Endothelial cell of umbilical vein (primary cell): ENCODE measurements around the gene DDX23. TPM values are rescaled to one million over a fixed set of nuclear protein-coding genes. Genes with fewer than 3 reads are reported as not detected.

Experiments
- BruUV-seq: library from RNA; stranded (reverse); fragments of 400-500 nt; replicated peaks from 2 replicates; lab custom pipeline; 2021; lab: Mats Ljungman, UMichigan
- CTCF ChIA-PET: fragments of 300-600, 350-600 bp; sonication (Branson Sonifier 250); formaldehyde crosslinking; loops from one replicate; lab custom pipeline; 2021; ENCODE audit warnings: antibody characterized with exemption, inconsistent platforms; lab: Charles Lee
- POLR2A ChIA-PET: fragments of 300-600, 350-600 bp; sonication (Branson Sonifier 250); formaldehyde crosslinking; loops from one replicate; lab custom pipeline; 2021; ENCODE audit warnings: antibody characterized with exemption, inconsistent platforms; lab: Charles Lee
- DNase-seq: peaks from one replicate; pipeline ENCODE4 v3.0.0-alpha.2; 2011; ENCODE audit warnings: low read depth, low spot score
- FAIRE-seq: peaks from 2 replicates; lab custom pipeline; 2011; peaks lifted over from hg19 to GRCh38; lab: Jason Lieb, UNC
- H2AFZ ChIP-seq: 2 replicates; pipeline ENCODE4 v1.6.0; 2012; ENCODE audit warnings: low read depth, low read length, control low read depth, inconsistent platforms
- H3K27ac ChIP-seq: 2 replicates; pipeline ENCODE4 v1.5.1; 2011; ENCODE audit warnings: low read depth, mild to moderate bottlenecking, control low read depth, low read length, moderate library complexity; ENCODE audit not compliant: insufficient read depth
- H3K27me3 ChIP-seq, 2 experiments: 2 replicates each; pipeline versions ENCODE4 v1.6.0 to v1.6.1; 2011; ENCODE audit warnings: low read length in 2 of 2, mixed read lengths in 1 of 2; ENCODE audit not compliant: control insufficient read depth in 2 of 2, insufficient read depth in 2 of 2
- H3K36me3 ChIP-seq, 2 experiments: 2 replicates in 1 of 2; 3 replicates in 1 of 2; pipeline ENCODE4 v1.5.1; 2011; ENCODE audit warnings: low read length in 2 of 2, mild to moderate bottlenecking in 1 of 2, moderate library complexity in 1 of 2; ENCODE audit not compliant: control insufficient read depth in 2 of 2, insufficient read depth in 2 of 2; ENCODE audit errors: extremely low read depth in 1 of 2
- H3K4me1 ChIP-seq: 3 replicates; pipeline ENCODE4 v1.5.1; 2011; ENCODE audit warnings: mild to moderate bottlenecking, low read length; ENCODE audit not compliant: control insufficient read depth, insufficient read depth; ENCODE audit errors: extremely low read depth
- H3K4me2 ChIP-seq: 2 replicates; pipeline ENCODE4 v1.6.1; 2011; ENCODE audit warnings: low read length, control low read depth, mixed read lengths; ENCODE audit not compliant: insufficient read depth
- H3K4me3 ChIP-seq, 3 experiments: fragments of 200-600 bp in 1 of 3; sonication (generic), shearing (Covaris generic) in 1 of 3; replicated peaks in 1 of 3; 2 replicates each; pipeline ENCODE4 v1.5.1; 2011 to 2016; ENCODE audit warnings: control low read depth in 3 of 3, low read length in 3 of 3, mild to moderate bottlenecking in 2 of 3, inconsistent platforms in 1 of 3, low read depth in 1 of 3, moderate library complexity in 1 of 3; ENCODE audit not compliant: insufficient read depth in 1 of 3
- H3K79me2 ChIP-seq: 2 replicates; pipeline ENCODE4 v1.6.0; 2012; ENCODE audit warnings: low read length, inconsistent platforms; ENCODE audit not compliant: control insufficient read depth, insufficient read depth
- H3K9ac ChIP-seq: replicated peaks from 2 replicates; pipeline ENCODE3; 2011; ENCODE audit warnings: low read length, control low read depth; ENCODE audit not compliant: insufficient read depth; ENCODE audit errors: extremely low read depth
- H3K9me1 ChIP-seq: replicated peaks from 3 replicates; pipeline ENCODE4 v1.6.0; 2011; ENCODE audit warnings: mild to moderate bottlenecking, low read length; ENCODE audit not compliant: control insufficient read depth, insufficient read depth; ENCODE audit errors: extremely low read depth
- H3K9me3 ChIP-seq: replicated peaks from 2 replicates; pipeline ENCODE4 v1.5.1; 2012; ENCODE audit warnings: low read length, inconsistent platforms; ENCODE audit not compliant: control insufficient read depth, insufficient read depth
- H4K20me1 ChIP-seq: replicated peaks from 2 replicates; pipeline ENCODE3; 2011; ENCODE audit warnings: mild to moderate bottlenecking, low read length; ENCODE audit not compliant: control insufficient read depth, insufficient read depth; ENCODE audit errors: extremely low read depth
- CTCF ChIP-seq, 2 donors: IDR thresholded peaks; 1 replicate in 1 of 2; 2 replicates in 1 of 2; pipeline ENCODE4 v1.5.1; 2011; ENCODE audit warnings: low read length in 2 of 2, mild to moderate bottlenecking in 2 of 2, moderate library complexity in 2 of 2, control low read depth in 1 of 2, inconsistent platforms in 1 of 2, low read depth in 1 of 2; ENCODE audit not compliant: insufficient read depth in 1 of 2; ENCODE audit errors: extremely low read depth in 1 of 2
- EZH2 ChIP-seq: IDR thresholded peaks from 2 replicates; pipeline ENCODE4 v1.6.1; 2012; ENCODE audit warnings: borderline replicate concordance, low read depth, mild to moderate bottlenecking, moderate library complexity, low read length, inconsistent platforms; ENCODE audit not compliant: severe bottlenecking
- FOS ChIP-seq: IDR thresholded peaks from 2 replicates; pipeline ENCODE4 v1.6.1; 2011; ENCODE audit warnings: mild to moderate bottlenecking, low read length, moderate library complexity, borderline replicate concordance; ENCODE audit not compliant: insufficient read depth
- GATA2 ChIP-seq: IDR thresholded peaks from 2 replicates; pipeline ENCODE4 v1.7.0; 2011; ENCODE audit warnings: low read depth, mild to moderate bottlenecking, moderate library complexity, mixed read lengths, low read length; ENCODE audit not compliant: insufficient read length, insufficient read depth
- POLR2A ChIP-seq: IDR thresholded peaks from 2 replicates; pipeline ENCODE4 v1.6.1; 2012; ENCODE audit warnings: low read depth, mild to moderate bottlenecking, control low read depth, low read length
- dilution Hi-C: fragments of 300-500 bp; cut with MboI; formaldehyde crosslinking; loops from one replicate; pipeline ENCODE4 v1.15.0; 2019; ENCODE audit warnings: low sequenced_read_pairs; ENCODE audit not compliant: extremely low pct_ligation_motif_present
- intact Hi-C: fragments of 100-400 bp; cut with micrococcal nuclease; formaldehyde crosslinking; loops from one replicate; pipeline ENCODE4 v1.10.0; 2022
- polyA plus RNA-seq, 4 experiments: library from polyadenylated mRNA; depleted of rRNA in 3 of 4; stranded (reverse) in 3 of 4; unstranded in 1 of 4; fragments of >200 nt; gene quantifications; 2 replicates each; pipeline versions ENCODE4 v1.2.1 to v1.2.3, GENCODE V29; 2011 to 2012; ENCODE audit warnings: missing spikeins in 1 of 4
- total RNA-seq: library from RNA; stranded (reverse); gene quantifications from 2 replicates; pipeline ENCODE4 v1.2.3, GENCODE V29; 2021

The DDX23 gene
- total and polyA plus RNA-seq, 2 donors (not counting 3 experiments of a cell fraction or from before 2014, with no cell fraction given): 56.0 to 107 TPM

DNA sequence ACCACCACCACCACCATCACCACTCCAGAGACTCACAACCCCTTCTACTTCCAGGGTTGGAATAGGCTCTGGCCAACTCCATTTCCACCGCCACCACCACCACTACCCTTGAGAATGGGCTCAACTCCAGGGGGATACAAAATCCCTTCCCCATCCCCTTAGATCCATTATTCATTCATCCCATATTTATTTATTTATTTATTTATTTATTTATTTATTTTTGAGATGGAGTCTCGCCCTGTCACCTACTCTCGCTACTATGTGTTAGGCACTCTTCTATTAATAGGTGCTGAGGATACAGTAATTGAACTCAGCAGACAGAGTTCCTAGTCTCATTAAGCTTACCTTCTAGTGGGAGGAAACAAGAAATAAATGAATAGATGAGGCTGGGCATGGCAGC lies 58.3 kb downstream of the DDX23 start:
- Histone ChIP-seq H3K9me3 (no peaks in the 10 kb centered on the region), H3K36me3 (no peaks in the 10 kb centered on the region), H4K20me1 (no peaks in the 10 kb centered on the region), H3K27ac (no peak overlapping the region), H3K79me2 (peaks cover under 1% of the 10 kb centered on the region), H2AFZ (no peak overlapping the region), H3K27me3 (no peaks in the 10 kb centered on the region), H3K9ac (no peak overlapping the region), H3K4me3 (no peak overlapping the region), H3K4me1 (no peaks in the 10 kb centered on the region), H3K4me2 (no peak overlapping the region), H3K9me1 (no peaks in the 10 kb centered on the region)
- intact Hi-C loops (loop anchor here (2.0 kb wide), 1 partner anchor 13 kb away; no protein-coding TSS in a partner anchor), dilution Hi-C loops (no loop called here)
- CTCF ChIA-PET: interaction anchor here (1.4 to 16.5 kb wide), 5 partner anchors 9 to 251 kb away, joined by 4 to 606 read pairs (median 18); no protein-coding TSS in a partner anchor
- BruUV-seq: no TSS peak
- no peak for TF ChIP-seq POLR2A
- TF ChIP-seq FOS: no peak
- no peak for TF ChIP-seq GATA2
- TF ChIP-seq CTCF (IDR thresholded peaks at IDR 0.05; ENCODE audit: extremely low read depth in 1 of 2, insufficient read depth in 1 of 2, low read depth in 1 of 2, low read length in 2 of 2): no peak
- TF ChIP-seq EZH2: no peak
- DNase-seq (no peak), FAIRE-seq (no peak)
- POLR2A ChIA-PET: no interaction called here
